Measurements from ENCODE around the gene FAM120A.

The FAM120A gene

GRCh38 chr9:93517331-93517730, 65.8 kb downstream of the FAM120A start:
- H3K4me3 ChIP-seq (ENCODE audit: low read length): no peak overlapping the region
- DNase-seq (ENCODE audit: low read depth): no peak
- no peak for TF ChIP-seq CTCF (conservative IDR thresholded peaks at IDR 0.05; ENCODE audit: low read depth, low read length)

GRCh38 chr9:93520523-93520922, 69.0 kb downstream of the FAM120A start:
- DNase-seq (ENCODE audit: low read depth): no peak
- TF ChIP-seq CTCF (conservative IDR thresholded peaks at IDR 0.05; ENCODE audit: low read depth, low read length): no peak
- no peak overlapping the region for H3K4me3 ChIP-seq (ENCODE audit: low read length)

- no peak for TF ChIP-seq CTCF (conservative IDR thresholded peaks at IDR 0.05; ENCODE audit: low read depth, low read length)
- DNase-seq (ENCODE audit: low read depth): no peak
- H3K4me3 ChIP-seq (ENCODE audit: low read length): no peak overlapping the region
These were observed 71.3 kb downstream of the FAM120A start for GRCh38 chr9:93522736-93523135.

- H3K4me3 ChIP-seq (ENCODE audit: low read length): no peak overlapping the region
- no peak for TF ChIP-seq CTCF (conservative IDR thresholded peaks at IDR 0.05; ENCODE audit: low read depth, low read length)
- no peak for DNase-seq (ENCODE audit: low read depth)
These were observed 72.1 kb downstream of the FAM120A start for GRCh38 chr9:93523518-93524144.

GRCh38 chr9:93525476-93525875, 74.0 kb downstream of the FAM120A start:
- no peak for DNase-seq (ENCODE audit: low read depth)
- TF ChIP-seq CTCF (conservative IDR thresholded peaks at IDR 0.05; ENCODE audit: low read depth, low read length): no peak

GRCh38 chr9:93531374-93531773, 79.9 kb downstream of the FAM120A start:
- peak; percentile 8 for TF ChIP-seq CTCF (conservative IDR thresholded peaks at IDR 0.05; ENCODE audit: low read depth, low read length)

More at GRCh38 chr9:93525476-93525875, 74.0 kb downstream of the FAM120A start:
- no peak overlapping the region for H3K4me3 ChIP-seq (ENCODE audit: low read length)

GRCh38 chr9:93532141-93532540, 80.7 kb downstream of the FAM120A start:
- no peak for DNase-seq (ENCODE audit: low read depth)
- no peak for TF ChIP-seq CTCF (conservative IDR thresholded peaks at IDR 0.05; ENCODE audit: low read depth, low read length)
- H3K4me3 ChIP-seq (ENCODE audit: low read length): no peak overlapping the region

More at GRCh38 chr9:93531374-93531773, 79.9 kb downstream of the FAM120A start:
- no peak overlapping the region for H3K4me3 ChIP-seq (ENCODE audit: low read length)
- DNase-seq (ENCODE audit: low read depth): no peak
